SH-SY5Y (cell line): ENCODE measurements around the gene BCAP31.

Source experiments
- GATA2 ChIP-seq: IDR thresholded peaks from 2 replicates; pipeline ENCODE4 v1.6.1; 2011; ENCODE audit warnings: mild to moderate bottlenecking, low read depth, low read length
- GATA3 ChIP-seq: IDR thresholded peaks from 2 replicates; pipeline ENCODE4 v1.6.1; 2011; ENCODE audit warnings: low read depth, mild to moderate bottlenecking, low read length, moderate library complexity

The BCAP31 gene

DNA sequence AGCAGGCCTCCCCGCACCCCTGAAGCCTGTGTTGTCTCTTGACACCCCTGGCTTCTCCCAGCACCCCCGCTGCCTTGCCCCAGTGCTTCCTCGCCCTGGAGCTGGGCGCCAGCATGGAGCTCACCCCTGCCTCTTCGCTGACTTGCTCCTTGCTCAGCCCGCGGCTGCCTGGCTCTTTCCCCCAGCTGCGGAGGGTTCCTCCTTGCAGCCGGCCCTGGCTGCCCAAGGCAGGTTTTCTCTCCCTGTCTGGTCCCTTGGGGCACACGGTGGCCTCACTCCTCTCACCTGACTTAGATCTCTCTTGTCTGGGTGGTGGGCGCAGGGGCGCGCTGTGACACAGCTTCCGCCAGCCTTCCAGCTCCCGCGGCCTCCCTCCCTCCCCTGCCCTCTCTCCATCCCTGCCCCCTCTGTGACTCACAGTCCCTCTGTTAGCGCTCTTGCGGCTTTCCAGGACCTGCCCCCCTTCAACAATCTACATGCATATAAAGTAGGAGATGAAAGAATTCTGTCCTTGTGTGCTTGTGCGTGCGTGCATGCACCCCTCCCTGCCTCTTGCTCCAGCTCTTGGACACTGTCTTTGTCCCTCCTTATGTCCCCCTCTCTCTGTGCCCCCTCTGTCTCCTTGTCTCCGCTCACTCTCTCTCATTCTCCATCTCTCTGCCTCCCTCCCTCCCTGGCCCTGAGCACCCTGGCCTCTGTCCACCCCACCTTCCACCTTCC lies 42.1 kb upstream of the BCAP31 start:
- TF ChIP-seq GATA2, result no peak
- no peak for TF ChIP-seq GATA3

DNA sequence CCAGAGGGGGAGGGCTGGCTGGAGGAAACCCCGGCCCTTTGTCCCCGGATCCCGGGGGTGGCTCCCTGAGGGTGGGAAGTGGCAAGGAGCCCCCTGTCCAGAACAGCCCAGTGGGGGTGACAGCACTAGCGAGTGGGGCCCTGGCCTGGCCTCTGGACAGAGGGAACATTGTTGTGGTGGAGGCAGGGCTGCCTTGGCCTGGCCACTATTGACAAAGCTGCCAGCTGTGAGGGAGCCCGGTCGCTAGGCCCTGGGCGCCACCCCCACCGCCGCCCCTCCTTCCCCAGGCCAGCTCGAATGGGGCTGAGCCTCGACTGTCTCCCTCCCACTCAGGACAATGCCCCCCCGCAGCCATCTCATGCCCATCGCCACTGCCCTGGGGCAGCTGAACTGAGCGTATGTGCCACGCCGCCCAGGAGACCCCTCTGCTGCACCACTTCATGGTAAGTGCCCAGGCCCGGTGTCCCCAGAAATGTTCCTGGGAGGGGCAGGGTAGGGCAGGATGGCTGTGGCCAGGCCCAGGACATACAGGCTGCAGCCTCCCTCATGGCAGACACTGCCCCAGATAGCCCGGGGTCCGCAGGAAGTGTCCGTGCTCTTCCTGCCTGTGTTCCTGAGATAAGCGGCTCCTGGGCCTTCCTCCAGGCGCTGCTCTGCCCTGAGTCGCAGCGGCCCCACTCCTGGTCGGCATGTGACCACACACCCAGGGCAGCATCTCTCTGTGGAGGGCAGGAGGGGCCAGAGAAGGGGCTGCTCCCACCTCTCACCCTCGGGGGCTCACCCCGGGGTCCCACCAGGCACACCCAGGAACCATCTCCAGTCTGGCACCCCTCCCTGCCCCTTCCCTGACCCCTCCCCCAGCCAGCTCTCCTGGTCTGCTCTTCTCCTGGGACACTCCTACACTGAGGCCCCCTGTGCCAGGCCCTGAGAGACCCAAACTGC lies 41.2 kb upstream of the BCAP31 start:
- TF ChIP-seq GATA3, result no peak
- TF ChIP-seq GATA2, result no peak

DNA sequence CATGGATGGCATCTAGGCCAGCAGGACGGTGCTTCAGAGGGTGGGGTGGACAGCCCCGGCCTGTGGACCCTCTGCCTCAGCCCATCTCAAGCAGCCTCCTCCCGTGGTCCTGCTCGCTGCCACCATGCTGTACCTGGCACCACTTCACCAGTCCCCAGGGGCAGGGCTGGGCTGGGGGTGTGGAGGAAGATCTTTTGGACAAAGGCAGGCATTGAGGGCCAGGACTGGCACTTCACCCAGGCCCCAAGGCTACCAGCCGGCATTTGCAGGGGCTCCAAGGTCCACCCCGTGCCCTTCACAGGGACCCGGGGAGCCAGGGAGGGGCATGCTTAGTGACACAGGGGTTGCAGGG lies 40.6 kb upstream of the BCAP31 start:
- TF ChIP-seq GATA3 (no peak), GATA2 (no peak)

GRCh38 chrX:153763989-153764755 lies 40.0 kb upstream of the BCAP31 start, which contains the start of gene PLXNB3:
TSS of gene PLXNB3 (plus strand) at chrX:153764249. CDS start at chrX:153765536, 1,287 bp downstream.
- TF ChIP-seq GATA2 (no peak), GATA3 (no peak)

DNA sequence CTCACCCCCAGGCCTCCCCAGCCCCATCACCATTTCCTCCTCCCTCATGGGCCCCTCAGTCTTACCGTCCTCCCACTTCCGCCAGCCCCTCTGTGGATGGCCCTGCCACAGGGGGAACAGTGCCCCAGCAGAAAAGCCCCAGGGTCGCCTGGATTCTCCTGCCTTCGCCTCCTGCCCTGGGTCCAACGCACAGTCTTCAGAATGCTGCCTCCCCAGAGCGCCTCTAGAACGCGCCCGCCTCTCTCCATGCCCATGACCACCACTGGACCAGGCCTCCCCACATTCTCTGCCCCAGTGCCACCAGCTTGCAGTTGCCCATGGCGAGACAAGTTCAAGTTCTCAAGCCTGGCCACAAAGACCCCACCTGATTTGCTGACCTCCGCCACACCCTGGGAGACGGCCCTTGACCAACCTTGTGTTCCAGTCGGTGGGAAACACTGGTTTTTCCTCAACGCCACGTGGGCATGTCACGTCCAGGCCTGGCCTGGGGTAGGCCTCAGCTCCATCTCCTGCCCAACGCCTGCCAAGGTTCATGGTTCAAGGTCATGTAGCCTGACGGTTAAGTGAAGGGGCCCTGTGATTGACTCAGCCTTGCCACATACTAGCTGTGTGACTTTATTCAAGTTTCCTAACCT lies 39.2 kb upstream of the BCAP31 start:
- TF ChIP-seq GATA2 (no peak), GATA3 (no peak)

DNA sequence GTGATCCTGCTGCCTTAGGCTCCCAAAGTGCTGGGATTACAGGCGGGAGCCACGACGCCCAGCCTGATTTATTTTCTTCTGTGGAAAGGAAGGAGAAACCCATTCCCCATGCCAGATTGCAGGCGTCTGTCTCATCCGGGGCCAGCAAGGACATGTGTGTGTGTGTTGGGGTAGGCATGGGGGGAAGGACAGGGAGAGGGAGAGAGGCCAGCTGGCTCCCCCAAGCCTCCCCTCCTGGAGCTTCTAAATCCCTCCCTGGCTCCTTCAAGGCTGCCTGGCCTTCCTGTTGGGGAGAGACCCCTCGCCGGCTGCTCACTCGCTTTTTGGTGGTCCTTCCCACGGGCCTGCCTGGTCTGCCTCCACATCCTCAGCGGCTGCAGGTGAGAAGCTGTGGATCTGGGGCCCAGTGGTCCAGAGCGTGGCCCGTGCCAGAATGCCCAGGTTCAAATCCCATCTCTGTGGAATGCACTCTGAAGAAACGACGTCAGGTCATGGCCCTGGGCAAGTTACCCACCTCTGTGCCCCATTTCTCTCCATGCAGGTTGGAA lies 38.5 kb upstream of the BCAP31 start:
- TF ChIP-seq GATA3 (no peak), GATA2 (no peak)

- TF ChIP-seq GATA3 (no peak), GATA2 (no peak)
Measured at GRCh38 chrX:153761863-153762262, 37.7 kb upstream of the BCAP31 start.

GRCh38 chrX:153755136-153755535 lies 30.9 kb upstream of the BCAP31 start:
- TF ChIP-seq GATA2 (no peak), GATA3 (no peak)

GRCh38 chrX:153750127-153750774 lies 26.1 kb upstream of the BCAP31 start:
- TF ChIP-seq GATA3 (no peak), GATA2 (no peak)

GRCh38 chrX:153746359-153746758 lies 22.2 kb upstream of the BCAP31 start:
- TF ChIP-seq GATA3 (no peak), GATA2 (no peak)

GRCh38 chrX:153744210-153745066 lies 20.3 kb upstream of the BCAP31 start:
- TF ChIP-seq GATA3 (no peak), GATA2 (no peak)

DNA sequence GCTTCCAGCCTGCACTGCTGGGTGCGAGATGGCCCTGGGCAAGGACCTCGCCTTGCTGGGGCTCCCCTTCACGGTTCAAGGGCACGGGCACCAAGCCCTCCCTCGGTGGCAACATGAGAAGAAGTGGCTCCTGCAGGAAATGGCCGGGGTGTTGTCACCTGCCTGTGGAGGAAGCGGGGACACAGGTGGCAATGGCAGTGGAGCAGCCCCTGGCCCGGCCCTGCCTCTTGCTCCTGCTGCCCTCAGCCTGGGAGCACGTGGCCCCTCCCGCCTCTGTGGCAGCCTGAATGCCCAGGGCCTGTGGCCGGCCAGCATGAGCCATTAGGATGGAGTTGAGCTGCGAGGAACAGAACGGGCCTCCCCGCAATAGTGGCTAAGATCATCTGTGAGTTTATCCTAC lies 17.3 kb upstream of the BCAP31 start:
- TF ChIP-seq GATA2 (no peak), GATA3 (no peak)
